H1 (cell line): ENCODE measurements around the gene MRI1. TPM values are rescaled to one million over a fixed set of nuclear protein-coding genes. Genes with fewer than 3 reads are reported as not detected.
"Not testable (repeated sequence)": the region's sequence is repeated elsewhere in the genome, so short reads cannot be mapped to it uniquely, and the experiment has no call there.

Source experiments
- CTCF ChIA-PET: fragments of 300-600 bp; sonication (Branson Sonifier 250); formaldehyde crosslinking; loops from one replicate; lab custom pipeline; 2021; ENCODE audit not compliant: partially characterized antibody; lab: Charles Lee
- POLR2A ChIA-PET: fragments of 300-600 bp; sonication (Branson Sonifier 250); formaldehyde crosslinking; loops from one replicate; lab custom pipeline; 2021; ENCODE audit warnings: inconsistent platforms; ENCODE audit not compliant: partially characterized antibody; lab: Charles Lee
- DNase-seq, 2 experiments: peaks; one replicate each; pipeline versions ENCODE4 v3.0.0 to v3.0.0-alpha.2; 2010 to 2022; ENCODE audit warnings: low spot score in 2 of 2, low read depth in 1 of 2, mixed read lengths in 1 of 2
- FAIRE-seq: peaks from 2 replicates; lab custom pipeline; 2011; peaks lifted over from hg19 to GRCh38; lab: Jason Lieb, UNC
- H2AFZ ChIP-seq: 2 replicates; pipeline ENCODE4 v1.8.1; 2012; ENCODE audit warnings: low read length, inconsistent platforms
- H2AK5ac ChIP-seq: 2 replicates; pipeline ENCODE4 v1.6.1; 2013; ENCODE audit warnings: low read depth, low read length
- H2BK120ac ChIP-seq: replicated peaks from 2 replicates; pipeline ENCODE3; 2013; ENCODE audit warnings: low read depth, low read length, inconsistent platforms
- H2BK12ac ChIP-seq: 2 replicates; pipeline ENCODE4 v1.6.1; 2013; ENCODE audit warnings: low read depth, low read length
- H2BK15ac ChIP-seq: 2 replicates; pipeline ENCODE4 v1.6.1; 2013; ENCODE audit warnings: low read length
- H2BK20ac ChIP-seq: 2 replicates; pipeline ENCODE4 v1.6.1; 2013; ENCODE audit warnings: low read length
- H2BK5ac ChIP-seq: 2 replicates; pipeline ENCODE4 v1.6.1; 2013; ENCODE audit warnings: low read depth, low read length
- H3K14ac ChIP-seq: 2 replicates; pipeline ENCODE4 v1.6.1; 2013; ENCODE audit warnings: inconsistent platforms; ENCODE audit not compliant: insufficient read length
- H3K18ac ChIP-seq: 2 replicates; pipeline ENCODE4 v1.6.1; 2013; ENCODE audit warnings: low read length; ENCODE audit errors: extremely low read depth
- H3K23ac ChIP-seq: 2 replicates; pipeline ENCODE4 v1.6.1; 2013; ENCODE audit warnings: inconsistent platforms; ENCODE audit not compliant: insufficient read length
- H3K23me2 ChIP-seq: 2 replicates; pipeline ENCODE4 v1.6.1; 2013; ENCODE audit warnings: low read depth, low read length
- H3K27ac ChIP-seq: 2 replicates; pipeline ENCODE4 v1.6.1; 2011; ENCODE audit warnings: low read depth, low read length, inconsistent platforms
- H3K27me3 ChIP-seq, 4 experiments: replicated peaks in 1 of 4; 1 replicate in 1 of 4; 2 replicates in 3 of 4; pipeline versions ENCODE4 v1.6.1 to v1.8.1; 2011 to 2013; ENCODE audit warnings: low read length in 3 of 4, mild to moderate bottlenecking in 3 of 4, inconsistent platforms in 2 of 4, mixed read lengths in 2 of 4, moderate library complexity in 1 of 4; ENCODE audit not compliant: control insufficient read depth in 3 of 4, insufficient read depth in 3 of 4; ENCODE audit errors: extremely low read depth in 1 of 4
- H3K36me3 ChIP-seq, 4 experiments: 2 replicates each; pipeline versions ENCODE4 v1.6.1 to v1.8.1; 2011 to 2013; ENCODE audit warnings: mild to moderate bottlenecking in 4 of 4, low read length in 3 of 4, moderate library complexity in 2 of 4, control low read depth in 1 of 4, inconsistent platforms in 1 of 4; ENCODE audit not compliant: insufficient read depth in 4 of 4, control insufficient read depth in 2 of 4
- H3K4ac ChIP-seq: replicated peaks from 2 replicates; pipeline ENCODE3; 2013; ENCODE audit warnings: low read length, low read depth, mixed read lengths, inconsistent platforms; ENCODE audit not compliant: insufficient read length
- H3K4me1 ChIP-seq, 4 experiments: replicated peaks in 1 of 4; 1 replicate in 1 of 4; 2 replicates in 3 of 4; pipeline versions ENCODE4 v1.6.1 to v1.8.1; 2011 to 2013; ENCODE audit warnings: low read length in 3 of 4, inconsistent platforms in 2 of 4, mixed read lengths in 1 of 4; ENCODE audit not compliant: insufficient read depth in 4 of 4, control insufficient read depth in 3 of 4
- H3K4me2 ChIP-seq, 2 experiments: 2 replicates each; pipeline versions ENCODE4 v1.6.1 to v1.8.1; 2011 to 2013; ENCODE audit warnings: low read depth in 2 of 2, low read length in 2 of 2, control low read depth in 1 of 2, inconsistent platforms in 1 of 2, mild to moderate bottlenecking in 1 of 2; ENCODE audit not compliant: insufficient read depth in 1 of 2
- H3K4me3 ChIP-seq, 4 experiments: fragments of 200-600, 300-600 bp in 1 of 4; sonication (generic), shearing (Covaris generic), sonication (Bioruptor Twin) in 1 of 4; 2 replicates each; pipeline versions ENCODE4 v1.5.1 to v1.8.1; 2011 to 2016; ENCODE audit warnings: low read length in 4 of 4, low read depth in 3 of 4, control low read depth in 2 of 4, inconsistent platforms in 2 of 4, mild to moderate bottlenecking in 2 of 4, mixed read lengths in 1 of 4, moderate library complexity in 1 of 4; ENCODE audit not compliant: insufficient read depth in 2 of 4; ENCODE audit errors: extremely low read depth in 1 of 4
- H3K56ac ChIP-seq: replicated peaks from 2 replicates; pipeline ENCODE3; 2013; ENCODE audit warnings: low read depth, mild to moderate bottlenecking, mixed read lengths, low read length, inconsistent platforms; ENCODE audit not compliant: insufficient read length
- H3K79me1 ChIP-seq: 2 replicates; pipeline ENCODE4 v1.6.1; 2013; ENCODE audit warnings: low read depth, low read length, control low read depth
- H3K79me2 ChIP-seq, 2 experiments: 2 replicates each; pipeline versions ENCODE4 v1.6.1 to v1.8.1; 2012 to 2013; ENCODE audit warnings: low read length in 2 of 2, mild to moderate bottlenecking in 2 of 2, inconsistent platforms in 1 of 2; ENCODE audit not compliant: insufficient read depth in 2 of 2, control insufficient read depth in 1 of 2
- H3K9ac ChIP-seq, 4 experiments: replicated peaks in 1 of 4; 1 replicate in 1 of 4; 2 replicates in 3 of 4; pipeline versions ENCODE4 v1.6.1 to v1.8.1; 2011 to 2013; ENCODE audit warnings: low read depth in 3 of 4, low read length in 3 of 4, control low read depth in 2 of 4, mild to moderate bottlenecking in 2 of 4, moderate library complexity in 2 of 4, inconsistent platforms in 1 of 4; ENCODE audit errors: extremely low read depth in 1 of 4
- H3K9me3 ChIP-seq, 2 experiments: 2 replicates each; pipeline versions ENCODE4 v1.6.1 to v1.8.1; 2012 to 2013; ENCODE audit warnings: mild to moderate bottlenecking in 2 of 2, moderate library complexity in 2 of 2, control low read depth in 1 of 2, inconsistent platforms in 1 of 2, low read depth in 1 of 2, low read length in 1 of 2, mixed read lengths in 1 of 2; ENCODE audit not compliant: insufficient read depth in 2 of 2
- H4K20me1 ChIP-seq, 2 experiments: replicated peaks in 1 of 2; 2 replicates each; pipeline versions ENCODE3 to v1.8.1; 2011 to 2013; ENCODE audit warnings: inconsistent platforms in 2 of 2, low read length in 2 of 2, mild to moderate bottlenecking in 1 of 2; ENCODE audit not compliant: insufficient read depth in 2 of 2, control insufficient read depth in 1 of 2
- H4K5ac ChIP-seq: 2 replicates; pipeline ENCODE4 v1.6.1; 2013; ENCODE audit warnings: low read length, low read depth, mixed read lengths, inconsistent platforms; ENCODE audit not compliant: insufficient read length
- H4K8ac ChIP-seq: 2 replicates; pipeline ENCODE4 v1.8.0; 2013; ENCODE audit warnings: mild to moderate bottlenecking, moderate library complexity, low read length, inconsistent platforms; ENCODE audit not compliant: insufficient read depth; ENCODE audit errors: extremely low read depth
- H4K91ac ChIP-seq: replicated peaks from 2 replicates; pipeline ENCODE3; 2013; ENCODE audit warnings: low read length, mixed read lengths, inconsistent platforms; ENCODE audit not compliant: insufficient read length
- whole genome bisulfite sequencing, 2 experiments: shearing (Covaris generic) in 1 of 2; methylation state at CpG; one replicate each; pipeline versions ENCODE4 v1.1.6 to v1.1.7; 2013 to 2015; ENCODE audit warnings: low lambda C conversion rate in 2 of 2, mixed read lengths in 2 of 2, inconsistent platforms in 1 of 2, low coverage in 1 of 2, missing lambda C conversion rate in 1 of 2; ENCODE audit not compliant: insufficient replicate concordance in 2 of 2, insufficient coverage in 1 of 2, insufficient read length in 1 of 2; ENCODE audit errors: extremely low coverage in 1 of 2, missing lambda C conversion rate in 1 of 2; 5-methylcytosine and 5-hydroxymethylcytosine counted together
- polyA plus RNA-seq, 7 experiments: library from polyadenylated mRNA; depleted of rRNA in 3 of 7; stranded (reverse) in 5 of 7; unstranded in 2 of 7; fragments of >200 nt in 5 of 7; fragments of 200-250 nt in 2 of 7; gene quantifications; 1 replicate in 5 of 7; 2 replicates in 1 of 7; 4 replicates in 1 of 7; pipeline versions ENCODE4 v1.2.1 to v1.2.3, GENCODE V29; 2011 to 2013; ENCODE audit warnings: missing spikeins in 2 of 7, mixed read lengths in 2 of 7
- total RNA-seq: library from RNA; stranded (reverse); fragmentation: NEBNext Ultra II Directional; extraction: Animal tissue kit (Norgen Biotek cat#: 25700); gene quantifications from 2 replicates; pipeline ENCODE4 v1.2.1, GENCODE V29; 2021

Gene MRI1
- total and polyA plus RNA-seq, 2 of the 8 experiments (the other 6 are each of a cell fraction or from before 2014, with no cell fraction given): 24.5 to 29.5 TPM

- not testable (repeated sequence) for H3K56ac ChIP-seq, H4K5ac ChIP-seq, H3K9me3 ChIP-seq, H3K23ac ChIP-seq, H2BK20ac ChIP-seq, H4K91ac ChIP-seq, H2BK5ac ChIP-seq, H3K4me2 ChIP-seq, H3K4me3 ChIP-seq, H3K23me2 ChIP-seq, DNase-seq, H2BK15ac ChIP-seq, H4K8ac ChIP-seq, H3K9ac ChIP-seq, H3K18ac ChIP-seq, H3K27ac ChIP-seq, H3K4ac ChIP-seq, H3K27me3 ChIP-seq, H2AK5ac ChIP-seq, FAIRE-seq, H2BK120ac ChIP-seq, H3K14ac ChIP-seq, H2AFZ ChIP-seq, H3K4me1 ChIP-seq, H2BK12ac ChIP-seq
- 97% methylated on average over 8 of the region's 8 CpGs; no CpG with 5 or more reads in 1 of the 2 experiments for WGBS, 2 experiments
- Histone ChIP-seq H4K20me1 (peaks cover 2 to 15% of the 10 kb centered on the region in 2 experiments), H3K36me3 (peaks cover 11 to 25% (median 19%) of the 10 kb centered on the region in 4 experiments), H3K79me2 (peaks cover 0 to 20% of the 10 kb centered on the region in 2 experiments; a peak in 3 of 4 replicates), H3K79me1 (peaks cover 14% of the 10 kb centered on the region; the same call in 1 of the 2 replicates)
- ChIA-PET CTCF (interaction anchor here (0.9 kb wide), 1 partner anchor 83 kb away, joined by 3 read pairs; no protein-coding TSS in a partner anchor), POLR2A (interaction anchor here (1.4 to 3.0 kb wide), 2 partner anchors 8 to 15 kb away, joined by 3 to 14 read pairs; partner anchors contain the start of gene ZSWIM4)
Measured at GRCh38 chr19:13779794-13780193, 15.5 kb downstream of the MRI1 start.
